Loucy (cell line): ENCODE data around the gene AFF2.

Experiments
- H2AFZ ChIP-seq: fragments of 200-600 bp; sonication (generic); 2 replicates; pipeline ENCODE4 v1.6.0; 2016; ENCODE audit warnings: antibody characterized with exemption, mild to moderate bottlenecking, low read length, moderate library complexity
- H3F3A ChIP-seq: fragments of 200-600 bp; 2 replicates; pipeline ENCODE4 v1.6.0; 2016; ENCODE audit warnings: antibody characterized with exemption, low read depth, mild to moderate bottlenecking
- H3K27me3 ChIP-seq: fragments of 200-600 bp; sonication (generic); 2 replicates; pipeline ENCODE4 v1.6.1; 2014; ENCODE audit warnings: low read length, mild to moderate bottlenecking; ENCODE audit not compliant: insufficient read depth, poor library complexity, severe bottlenecking
- H3K36me3 ChIP-seq: fragments of 200-600 bp; sonication (generic); 2 replicates; pipeline ENCODE4 v1.6.1; 2016; ENCODE audit warnings: low read length; ENCODE audit not compliant: insufficient read depth
- H3K4me1 ChIP-seq: fragments of 200-600 bp; sonication (generic); 2 replicates; pipeline ENCODE4 v1.5.1; 2014; ENCODE audit warnings: low read length, mild to moderate bottlenecking; ENCODE audit not compliant: insufficient read depth, poor library complexity, severe bottlenecking
- H3K4me2 ChIP-seq: fragments of 200-600 bp; sonication (generic); 2 replicates; pipeline ENCODE4 v1.6.0; 2014; ENCODE audit warnings: antibody characterized with exemption, low read length, low read depth, mild to moderate bottlenecking; ENCODE audit not compliant: poor library complexity, severe bottlenecking
- H3K4me3 ChIP-seq: fragments of 200-600 bp; sonication (generic); 2 replicates; pipeline ENCODE4 v1.5.1; 2014; ENCODE audit warnings: low read length, mild to moderate bottlenecking, mixed read lengths; ENCODE audit not compliant: poor library complexity, severe bottlenecking
- H3K79me2 ChIP-seq: fragments of 200-600 bp; sonication (generic); 2 replicates; pipeline ENCODE4 v1.6.1; 2014; ENCODE audit warnings: low read length; ENCODE audit not compliant: insufficient read depth
- H3K9ac ChIP-seq: fragments of 200-600 bp; sonication (generic); 2 replicates; pipeline ENCODE4 v1.6.0; 2014; ENCODE audit warnings: mild to moderate bottlenecking, low read depth, low read length, moderate library complexity; ENCODE audit not compliant: poor library complexity, severe bottlenecking
- H3K9me2 ChIP-seq: fragments of 200-600 bp; sonication (generic); replicated peaks from 2 replicates; pipeline ENCODE4 v1.6.1; 2016; ENCODE audit warnings: low read depth, low read length, mixed read lengths
- H3K9me3 ChIP-seq: fragments of 200-600 bp; sonication (generic); 2 replicates; pipeline ENCODE4 v1.6.1; 2014; ENCODE audit warnings: mild to moderate bottlenecking, antibody characterized with exemption, low read length, low read depth; ENCODE audit not compliant: insufficient read depth
- H4K20me1 ChIP-seq: fragments of 200-600 bp; sonication (generic); 2 replicates; pipeline ENCODE4 v1.6.0; 2014; ENCODE audit warnings: antibody characterized with exemption, low read length, mild to moderate bottlenecking; ENCODE audit not compliant: insufficient read depth, poor library complexity, severe bottlenecking
- EZH2phosphoT487 ChIP-seq: fragments of 200-600 bp; IDR thresholded peaks from 2 replicates; pipeline ENCODE4 v1.6.1; 2018; ENCODE audit warnings: antibody characterized with exemption, mild to moderate bottlenecking, moderate library complexity, borderline replicate concordance
- TF ChIP-seq, protein P1 (sequence below): fragments of 200-600 bp; sonication (generic); conservative IDR thresholded peaks from 2 replicates; pipeline ENCODE4 v1.5.1; 2014; ENCODE audit warnings: mild to moderate bottlenecking, antibody characterized with exemption, low read length

AFF2 gene

DNA sequence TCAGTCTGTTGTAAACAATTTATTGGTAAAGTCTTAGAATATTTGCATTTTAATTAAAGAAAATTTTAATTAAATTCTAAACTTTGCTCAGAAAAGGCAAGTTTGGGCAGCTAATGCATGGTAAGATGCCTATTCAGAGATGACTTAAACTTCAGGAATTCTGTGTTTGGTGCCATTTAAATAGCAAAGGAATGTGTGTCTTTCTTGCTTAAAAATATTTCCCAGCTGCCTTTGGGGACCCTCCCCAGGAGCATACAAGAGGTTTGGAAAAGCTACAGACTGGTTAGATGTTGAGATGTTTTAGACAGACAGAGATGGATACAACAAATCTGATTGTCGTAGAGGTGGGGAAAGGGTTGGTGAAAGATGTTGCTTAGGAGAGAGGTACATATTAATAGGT lies 36.5 kb downstream of the AFF2 start:
- H3F3A ChIP-seq, result no peaks in the 10 kb centered on the region

DNA sequence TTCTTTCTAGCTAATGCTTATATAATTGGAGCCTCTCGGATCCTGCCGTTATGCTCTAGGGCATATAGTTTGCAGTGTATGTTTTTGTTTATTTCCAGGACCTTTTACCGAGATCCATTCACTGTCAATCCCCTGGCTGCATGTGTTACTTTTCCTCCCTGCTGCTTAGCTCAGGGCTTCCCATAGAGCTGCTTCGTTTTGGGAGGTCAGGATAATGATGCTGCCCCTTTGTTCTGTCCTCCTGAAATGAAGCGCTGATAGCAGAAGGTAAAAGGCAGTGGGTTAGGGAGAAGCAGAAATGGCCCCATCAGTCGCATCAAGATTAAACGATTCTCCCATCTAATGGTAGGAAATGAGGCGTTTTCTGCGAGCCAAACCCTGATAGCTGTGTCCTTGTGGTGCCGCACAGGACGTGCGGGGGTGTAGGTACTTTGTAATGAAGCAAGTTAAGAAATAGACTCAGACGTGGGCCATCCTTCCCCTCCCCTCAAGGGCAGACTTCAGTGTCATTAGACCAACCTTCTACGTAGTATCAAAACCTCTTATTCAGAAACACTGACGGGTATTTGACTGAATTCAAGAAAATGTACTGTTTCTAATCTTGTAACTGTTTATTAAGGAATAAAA lies 37.3 kb downstream of the AFF2 start:
- Histone ChIP-seq H3K4me2 (no peak overlapping the region), H3K4me3 (no peak overlapping the region), H3K4me1 (peaks cover 46% of the 10 kb centered on the region), H3K36me3 (no peaks in the 10 kb centered on the region), H3F3A (0 out of 2 replicates have a peak, but pooled peaks cover 3% of the 10 kb centered on the region), H3K9me3 (no peaks in the 10 kb centered on the region), H3K27me3 (no peaks in the 10 kb centered on the region), H2AFZ (no peak overlapping the region), H3K9ac (no peak overlapping the region), H4K20me1 (peaks cover 30% of the 10 kb centered on the region), H3K9me2 (no peaks in the 10 kb centered on the region), H3K79me2 (peaks cover 83% of the 10 kb centered on the region)
- no peak for TF ChIP-seq EZH2phosphoT487
- TF ChIP-seq, protein P1, sequence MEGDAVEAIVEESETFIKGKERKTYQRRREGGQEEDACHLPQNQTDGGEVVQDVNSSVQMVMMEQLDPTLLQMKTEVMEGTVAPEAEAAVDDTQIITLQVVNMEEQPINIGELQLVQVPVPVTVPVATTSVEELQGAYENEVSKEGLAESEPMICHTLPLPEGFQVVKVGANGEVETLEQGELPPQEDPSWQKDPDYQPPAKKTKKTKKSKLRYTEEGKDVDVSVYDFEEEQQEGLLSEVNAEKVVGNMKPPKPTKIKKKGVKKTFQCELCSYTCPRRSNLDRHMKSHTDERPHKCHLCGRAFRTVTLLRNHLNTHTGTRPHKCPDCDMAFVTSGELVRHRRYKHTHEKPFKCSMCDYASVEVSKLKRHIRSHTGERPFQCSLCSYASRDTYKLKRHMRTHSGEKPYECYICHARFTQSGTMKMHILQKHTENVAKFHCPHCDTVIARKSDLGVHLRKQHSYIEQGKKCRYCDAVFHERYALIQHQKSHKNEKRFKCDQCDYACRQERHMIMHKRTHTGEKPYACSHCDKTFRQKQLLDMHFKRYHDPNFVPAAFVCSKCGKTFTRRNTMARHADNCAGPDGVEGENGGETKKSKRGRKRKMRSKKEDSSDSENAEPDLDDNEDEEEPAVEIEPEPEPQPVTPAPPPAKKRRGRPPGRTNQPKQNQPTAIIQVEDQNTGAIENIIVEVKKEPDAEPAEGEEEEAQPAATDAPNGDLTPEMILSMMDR, result no peak

More for the DNA sequence above, 36.5 kb downstream of the AFF2 start:
- no peaks in the 10 kb centered on the region for H3K27me3 ChIP-seq
- H3K4me2 ChIP-seq, result no peak overlapping the region
- H3K9ac ChIP-seq, result no peak overlapping the region
- H3K79me2 ChIP-seq, result peaks cover 90% of the 10 kb centered on the region
- no peaks in the 10 kb centered on the region for H3K9me3 ChIP-seq
- no peaks in the 10 kb centered on the region for H3K36me3 ChIP-seq
- H4K20me1 ChIP-seq, result peaks cover 30% of the 10 kb centered on the region
- H3K4me1 ChIP-seq, result peaks cover 40% of the 10 kb centered on the region
- no peak for TF ChIP-seq EZH2phosphoT487
- TF ChIP-seq, protein P1, result no peak
- no peak overlapping the region for H3K4me3 ChIP-seq
- H3K9me2 ChIP-seq, result no peaks in the 10 kb centered on the region
- no peak overlapping the region for H2AFZ ChIP-seq

DNA sequence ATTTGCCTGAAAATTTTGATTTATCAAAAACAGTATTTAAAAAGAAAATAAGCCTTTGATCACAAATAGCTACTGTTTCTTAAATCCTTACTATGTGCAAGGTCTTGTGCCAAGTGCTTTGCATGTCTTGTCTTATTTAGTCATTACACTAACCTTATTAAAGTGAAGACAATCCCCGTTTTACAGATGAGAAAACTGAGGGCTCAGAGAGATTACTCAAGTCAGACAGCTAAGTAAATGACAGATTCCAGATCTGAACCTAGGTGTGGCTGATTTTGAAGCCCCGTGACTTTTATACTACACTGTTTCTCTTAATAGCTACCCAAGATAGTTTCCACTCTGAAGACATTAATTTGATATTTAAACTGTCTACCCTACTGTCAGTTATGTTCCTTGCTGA lies 38.2 kb downstream of the AFF2 start:
- Histone ChIP-seq H3K9ac (no peak overlapping the region), H3K9me2 (no peaks in the 10 kb centered on the region), H3K4me3 (no peak overlapping the region)

More for the DNA sequence above, 38.2 kb downstream of the AFF2 start:
- no peaks in the 10 kb centered on the region for H3K9me3 ChIP-seq
- peaks cover 85% of the 10 kb centered on the region for H3K79me2 ChIP-seq
- H4K20me1 ChIP-seq, result peaks cover 38% of the 10 kb centered on the region
- H3K4me2 ChIP-seq, result no peak overlapping the region
- TF ChIP-seq, protein P1, result no peak
- TF ChIP-seq EZH2phosphoT487, result no peak
- no peaks in the 10 kb centered on the region for H3K27me3 ChIP-seq
- H3K4me1 ChIP-seq, result peaks cover 55% of the 10 kb centered on the region
- H2AFZ ChIP-seq, result no peak overlapping the region
- 0 out of 2 replicates have a peak, but pooled peaks cover 3% of the 10 kb centered on the region for H3F3A ChIP-seq
- no peaks in the 10 kb centered on the region for H3K36me3 ChIP-seq
